ENCODE data around the gene APBA1. TPM values are rescaled to one million over a fixed set of nuclear protein-coding genes. Genes with fewer than 3 reads are reported as not detected.

The APBA1 gene
- total RNA-seq, 4 donors from 2014 or later = 5.8 to 15.7 (median 11.5) TPM

GRCh38 chr9:69433392-69433791 is 238.8 kb downstream of the APBA1 start:
- Histone ChIP-seq H3K27ac (no peak overlapping the region), H3K27me3 (no peaks in the 10 kb centered on the region), H3K36me3 (peaks cover 3% of the 10 kb centered on the region), H3K4me1 (no peaks in the 10 kb centered on the region), H3K4me3 (no peak overlapping the region), H3K9me3 (no peaks in the 10 kb centered on the region)
- WGBS = 43% methylated on average over 1 of the region's 1 CpG
- peak in 1 of 2 donors; percentile 20 for DNase-seq (ENCODE audit: low spot score in 2 of 2)
- TF ChIP-seq POLR2A (IDR thresholded peaks at IDR 0.05) = no peak
- no peak for TF ChIP-seq EP300 (IDR thresholded peaks at IDR 0.05)
- TF ChIP-seq POLR2AphosphoS5 (IDR thresholded peaks at IDR 0.05) = no peak
- no peak for TF ChIP-seq CTCF (IDR thresholded peaks at IDR 0.05)

GRCh38 chr9:69432623-69433022 is 239.5 kb downstream of the APBA1 start:
- no peak overlapping the region for H3K4me3 ChIP-seq
- no peaks in the 10 kb centered on the region for H3K27me3 ChIP-seq
- 97% methylated on average over 11 of the region's 11 CpGs for WGBS
- TF ChIP-seq EP300 (IDR thresholded peaks at IDR 0.05) (no peak), POLR2AphosphoS5 (IDR thresholded peaks at IDR 0.05) (no peak), CTCF (IDR thresholded peaks at IDR 0.05) (no peak), POLR2A (IDR thresholded peaks at IDR 0.05) (no peak)
- no peak overlapping the region for H3K27ac ChIP-seq
- H3K36me3 ChIP-seq = peaks cover 3% of the 10 kb centered on the region
- no peaks in the 10 kb centered on the region for H3K9me3 ChIP-seq
- no peaks in the 10 kb centered on the region for H3K4me1 ChIP-seq
- peak in 1 of 2 donors; percentile 20 for DNase-seq (ENCODE audit: low spot score in 2 of 2)

GRCh38 chr9:69431777-69432176 is 240.4 kb downstream of the APBA1 start:
- Histone ChIP-seq H3K4me1 (no peaks in the 10 kb centered on the region), H3K4me3 (no peak overlapping the region), H3K27ac (no peak overlapping the region), H3K27me3 (no peaks in the 10 kb centered on the region), H3K36me3 (peaks cover 3% of the 10 kb centered on the region), H3K9me3 (no peaks in the 10 kb centered on the region)
- peak in 1 of 2 donors; percentile 38 for DNase-seq (ENCODE audit: low spot score in 2 of 2)
- TF ChIP-seq EP300 (IDR thresholded peaks at IDR 0.05) (no peak), POLR2A (IDR thresholded peaks at IDR 0.05) (no peak)
- 85% methylated on average over 1 of the region's 1 CpG for WGBS

- peak; percentile 26 to 37 for DNase-seq (ENCODE audit: low spot score in 2 of 2)
- no peaks in the 10 kb centered on the region for H3K27me3 ChIP-seq
- no peak overlapping the region for H3K27ac ChIP-seq
- 89% methylated on average over 12 of the region's 13 CpGs for WGBS
- H3K4me1 ChIP-seq = no peaks in the 10 kb centered on the region
- peaks cover 3% of the 10 kb centered on the region for H3K36me3 ChIP-seq
- no peak for TF ChIP-seq EP300 (IDR thresholded peaks at IDR 0.05)
- TF ChIP-seq POLR2AphosphoS5 (IDR thresholded peaks at IDR 0.05) = no peak
- no peak for TF ChIP-seq CTCF (IDR thresholded peaks at IDR 0.05)
- no peak for TF ChIP-seq POLR2A (IDR thresholded peaks at IDR 0.05)
- no peaks in the 10 kb centered on the region for H3K9me3 ChIP-seq
- no peak overlapping the region for H3K4me3 ChIP-seq
These were observed 241.0 kb downstream of the APBA1 start for GRCh38 chr9:69431203-69431602.

GRCh38 chr9:69430206-69430605 is 242.0 kb downstream of the APBA1 start:
- WGBS = 81% methylated on average over 4 of the region's 4 CpGs
- no peaks in the 10 kb centered on the region for H3K4me1 ChIP-seq
- no peaks in the 10 kb centered on the region for H3K27me3 ChIP-seq
- no peak overlapping the region for H3K27ac ChIP-seq
- TF ChIP-seq POLR2AphosphoS5 (IDR thresholded peaks at IDR 0.05) (no peak), CTCF (IDR thresholded peaks at IDR 0.05) (no peak), EP300 (IDR thresholded peaks at IDR 0.05) (no peak), POLR2A (IDR thresholded peaks at IDR 0.05) (no peak)
- no peak overlapping the region for H3K4me3 ChIP-seq
- no peaks in the 10 kb centered on the region for H3K9me3 ChIP-seq
- DNase-seq (ENCODE audit: low spot score in 2 of 2) = peak in 1 of 2 donors; percentile 58
- H3K36me3 ChIP-seq = peaks cover 3% of the 10 kb centered on the region

GRCh38 chr9:69429281-69429680 is 242.9 kb downstream of the APBA1 start:
- no peaks in the 10 kb centered on the region for H3K4me1 ChIP-seq
- H3K4me3 ChIP-seq = no peak overlapping the region
- no peak for TF ChIP-seq POLR2AphosphoS5 (IDR thresholded peaks at IDR 0.05)
- no peak for TF ChIP-seq CTCF (IDR thresholded peaks at IDR 0.05)
- no peak for TF ChIP-seq EP300 (IDR thresholded peaks at IDR 0.05)
- no peak for TF ChIP-seq POLR2A (IDR thresholded peaks at IDR 0.05)
- peaks cover 3% of the 10 kb centered on the region for H3K36me3 ChIP-seq
- peak in 1 of 2 donors; percentile 64 for DNase-seq (ENCODE audit: low spot score in 2 of 2)
- 77% methylated on average over 6 of the region's 6 CpGs for WGBS
- H3K27ac ChIP-seq = no peak overlapping the region
- no peaks in the 10 kb centered on the region for H3K9me3 ChIP-seq
- no peaks in the 10 kb centered on the region for H3K27me3 ChIP-seq

Measured in suprapubic skin (tissue), 4 donors.